Measurements from ENCODE around the gene PRADC1. TPM values are rescaled to one million over a fixed set of nuclear protein-coding genes. Genes with fewer than 3 reads are reported as not detected.
A peak's percentile ranks its signal among the peaks of the same experiment; 100 is the strongest.

The PRADC1 gene
- polyA plus RNA-seq, 3 donors = 9.0 to 49.2 (median 33.3) TPM

- Histone ChIP-seq H3K27me3 (ENCODE audit: control insufficient read depth in 2 of 2, insufficient read depth in 2 of 2, low read length in 2 of 2) (no peaks in the 10 kb centered on the region), H4K20me1 (ENCODE audit: insufficient read depth, low read length) (no peaks in the 10 kb centered on the region), H3K36me3 (replicated peaks in 1 of 2; ENCODE audit: control insufficient read depth in 1 of 2, insufficient read depth in 2 of 2, low read length in 2 of 2) (peaks cover 36 to 79% of the 10 kb centered on the region in 2 donors), H2AFZ (ENCODE audit: insufficient read depth, low read depth, low read length, poor library complexity, severe bottlenecking) (no peak overlapping the region), H3K9ac (ENCODE audit: insufficient read depth, low read length, poor library complexity, severe bottlenecking) (no peak overlapping the region), H3K4me1 (ENCODE audit: control insufficient read depth in 1 of 2, insufficient read depth in 2 of 2, low read length in 2 of 2) (no peaks in the 10 kb centered on the region), H3K27ac (ENCODE audit: low read depth in 1 of 2, low read length in 2 of 2) (no peak overlapping the region), H3K9me3 (replicated peaks in 1 of 2; ENCODE audit: control insufficient read depth in 1 of 2, insufficient read depth in 1 of 2, low read length in 2 of 2) (no peaks in the 10 kb centered on the region), H3K4me2 (replicated peaks; ENCODE audit: extremely low read depth, low read length, poor library complexity, severe bottlenecking) (no peak overlapping the region), H3K4me3 (replicated peaks in 1 of 3; ENCODE audit: low read depth in 2 of 3, low read length in 3 of 3) (no peak overlapping the region), H3K79me2 (ENCODE audit: insufficient read depth, low read length) (no peaks in the 10 kb centered on the region)
- intact Hi-C loops (cut with micrococcal nuclease) = no loop called here
- Mint-ChIP-seq H3K4me1 (peaks cover 7% of the 10 kb centered on the region), H3K9me3 (no peaks in the 10 kb centered on the region), H3K27me3 (ENCODE audit: low read depth in 3 of 3) (peaks cover 1% of the 10 kb centered on the region in 3 donors), H3K36me3 (peaks cover 38 to 48% of the 10 kb centered on the region in 2 donors), H3K27ac (peak overlapping the region in 1 of 7 donors; percentile 11), H3K4me3 (no peak overlapping the region)
- no peak for TF ChIP-seq CTCF (IDR thresholded peaks at IDR 0.05)
- whole genome bisulfite sequencing (ENCODE audit: insufficient coverage) = 82% methylated on average over 4 of the region's 4 CpGs
- DNase-seq = no peak
Observed at GRCh38 chr2:73259704-73260337, 26.8 kb upstream of the PRADC1 start.

- Mint-ChIP-seq H3K9me3 (no peaks in the 10 kb centered on the region), H3K4me1 (peaks cover 7% of the 10 kb centered on the region), H3K27me3 (ENCODE audit: low read depth in 3 of 3) (peaks cover 1% of the 10 kb centered on the region in 3 donors), H3K27ac (no peak overlapping the region), H3K4me3 (no peak overlapping the region), H3K36me3 (peaks cover 39 to 50% of the 10 kb centered on the region in 2 donors)
- Histone ChIP-seq H3K4me3 (replicated peaks in 1 of 3; ENCODE audit: low read depth in 2 of 3, low read length in 3 of 3) (no peak overlapping the region), H3K9me3 (replicated peaks in 1 of 2; ENCODE audit: control insufficient read depth in 1 of 2, insufficient read depth in 1 of 2, low read length in 2 of 2) (no peaks in the 10 kb centered on the region), H2AFZ (ENCODE audit: insufficient read depth, low read depth, low read length, poor library complexity, severe bottlenecking) (no peak overlapping the region), H4K20me1 (ENCODE audit: insufficient read depth, low read length) (no peaks in the 10 kb centered on the region), H3K27me3 (ENCODE audit: control insufficient read depth in 2 of 2, insufficient read depth in 2 of 2, low read length in 2 of 2) (no peaks in the 10 kb centered on the region), H3K4me2 (replicated peaks; ENCODE audit: extremely low read depth, low read length, poor library complexity, severe bottlenecking) (no peak overlapping the region), H3K9ac (ENCODE audit: insufficient read depth, low read length, poor library complexity, severe bottlenecking) (no peak overlapping the region), H3K36me3 (replicated peaks in 1 of 2; ENCODE audit: control insufficient read depth in 1 of 2, insufficient read depth in 2 of 2, low read length in 2 of 2) (peaks cover 38 to 79% of the 10 kb centered on the region in 2 donors), H3K79me2 (ENCODE audit: insufficient read depth, low read length) (no peaks in the 10 kb centered on the region), H3K27ac (ENCODE audit: low read depth in 1 of 2, low read length in 2 of 2) (no peak overlapping the region), H3K4me1 (ENCODE audit: control insufficient read depth in 1 of 2, insufficient read depth in 2 of 2, low read length in 2 of 2) (no peaks in the 10 kb centered on the region)
- intact Hi-C loops (cut with micrococcal nuclease) = no loop called here
- no peak for TF ChIP-seq CTCF (IDR thresholded peaks at IDR 0.05)
- DNase-seq = no peak
- WGBS (ENCODE audit: insufficient coverage) = 96% methylated on average over 4 of the region's 8 CpGs
Observed at GRCh38 chr2:73259276-73259675, 26.2 kb upstream of the PRADC1 start.

Measured in CD14-positive monocyte (primary cell).